ENCODE data around the gene NUMB.

The NUMB gene

GRCh38 chr14:73458183-73458976, at the start of gene NUMB:
TSS of gene NUMB (minus strand) at chr14:73458546. CDS start at chr14:73355751, 102,795 bp downstream.
- peak; percentile 99 for DNase-seq (ENCODE audit: low spot score)

GRCh38 chr14:73503648-73504047, 45.3 kb upstream of the NUMB start:
- DNase-seq (ENCODE audit: low spot score), result no peak

GRCh38 chr14:73502017-73502619, 43.8 kb upstream of the NUMB start:
- no peak for DNase-seq (ENCODE audit: low spot score)

- DNase-seq (ENCODE audit: low spot score), result no peak
Observed at GRCh38 chr14:73500360-73500759, 42.0 kb upstream of the NUMB start.

- no peak for DNase-seq (ENCODE audit: low spot score)
Observed at GRCh38 chr14:73494593-73494992, 36.2 kb upstream of the NUMB start.

- DNase-seq (ENCODE audit: low spot score), result no peak
Observed at GRCh38 chr14:73492670-73493069, 34.3 kb upstream of the NUMB start.

- no peak for DNase-seq (ENCODE audit: low spot score)
Observed at GRCh38 chr14:73492043-73492552, 33.8 kb upstream of the NUMB start.

GRCh38 chr14:73491256-73492042, 33.1 kb upstream of the NUMB start:
- peak; percentile 62 for DNase-seq (ENCODE audit: low spot score)

GRCh38 chr14:73489481-73490175, 31.3 kb upstream of the NUMB start:
- no peak for DNase-seq (ENCODE audit: low spot score)

- DNase-seq (ENCODE audit: low spot score), result no peak
Observed at GRCh38 chr14:73478684-73479083, 20.3 kb upstream of the NUMB start.

GRCh38 chr14:73477618-73478266, 19.4 kb upstream of the NUMB start:
- no peak for DNase-seq (ENCODE audit: low spot score)

GRCh38 chr14:73476451-73476931, 18.1 kb upstream of the NUMB start:
- DNase-seq (ENCODE audit: low spot score), result no peak

- DNase-seq (ENCODE audit: low spot score), result no peak
Observed at GRCh38 chr14:73474952-73475351, 16.6 kb upstream of the NUMB start.

GRCh38 chr14:73472185-73473114, 14.1 kb upstream of the NUMB start:
- peak; percentile 69 for DNase-seq (ENCODE audit: low spot score)

GRCh38 chr14:73471582-73472184, 13.3 kb upstream of the NUMB start:
- no peak for DNase-seq (ENCODE audit: low spot score)

GRCh38 chr14:73468828-73469375, 10.6 kb upstream of the NUMB start:
- DNase-seq (ENCODE audit: low spot score), result no peak

- DNase-seq (ENCODE audit: low spot score), result no peak
Observed at GRCh38 chr14:73467800-73468199, 9.5 kb upstream of the NUMB start.

GRCh38 chr14:73467377-73467776, 9.0 kb upstream of the NUMB start:
- no peak for DNase-seq (ENCODE audit: low spot score)

- DNase-seq (ENCODE audit: low spot score), result no peak
Observed at GRCh38 chr14:73466861-73467260, 8.5 kb upstream of the NUMB start.
